GM19455 (cell line): ENCODE data around the gene MEF2B.

Experiments used
- ATAC-seq: cut with Tn5 transposase; IDR thresholded peaks from one replicate; pipeline ENCODE4 v1.9.1; 2021; ENCODE audit not compliant: unreplicated experiment

MEF2B gene

GRCh38 chr19:19101540-19101939, 68.5 kb downstream of the MEF2B start:
- ATAC-seq = no peak

- no peak for ATAC-seq
These were observed 71.1 kb downstream of the MEF2B start for GRCh38 chr19:19098703-19099632.

- no peak for ATAC-seq
These were observed 71.9 kb downstream of the MEF2B start for GRCh38 chr19:19098084-19098702.

GRCh38 chr19:19096641-19097627, 73.1 kb downstream of the MEF2B start:
- ATAC-seq = no peak

GRCh38 chr19:19095691-19096090, 74.4 kb downstream of the MEF2B start:
- ATAC-seq = no peak
